ENCODE results near the gene HAPLN1. TPM values are rescaled to one million over a fixed set of nuclear protein-coding genes. Genes with fewer than 3 reads are reported as not detected.

HAPLN1 gene
- total RNA-seq, 1 experiment from 2014 or later, result not detected

GRCh38 chr5:83636156-83636555, 84.5 kb downstream of the HAPLN1 start:
- no peaks in the 10 kb centered on the region for H3K36me3 Mint-ChIP-seq (ENCODE audit: insufficient read depth, unreplicated experiment)
- no peak overlapping the region for H3K27ac Mint-ChIP-seq (ENCODE audit: unreplicated experiment)
- CTCF ChIA-PET, result no interaction called here
- H3K4me3 Mint-ChIP-seq (ENCODE audit: low read depth, unreplicated experiment), result no peak overlapping the region
- intact Hi-C loops (cut with micrococcal nuclease; ENCODE audit: unreplicated experiment), result no loop called here
- H3K4me1 Mint-ChIP-seq (ENCODE audit: low read depth, unreplicated experiment), result peaks cover 16% of the 10 kb centered on the region
- DNase-seq, result no peak
- no TSS peak for BruUV-seq (replicated peaks)
- no peaks in the 10 kb centered on the region for H3K9me3 Mint-ChIP-seq (ENCODE audit: low read depth, unreplicated experiment)
- TF ChIP-seq, protein P1, sequence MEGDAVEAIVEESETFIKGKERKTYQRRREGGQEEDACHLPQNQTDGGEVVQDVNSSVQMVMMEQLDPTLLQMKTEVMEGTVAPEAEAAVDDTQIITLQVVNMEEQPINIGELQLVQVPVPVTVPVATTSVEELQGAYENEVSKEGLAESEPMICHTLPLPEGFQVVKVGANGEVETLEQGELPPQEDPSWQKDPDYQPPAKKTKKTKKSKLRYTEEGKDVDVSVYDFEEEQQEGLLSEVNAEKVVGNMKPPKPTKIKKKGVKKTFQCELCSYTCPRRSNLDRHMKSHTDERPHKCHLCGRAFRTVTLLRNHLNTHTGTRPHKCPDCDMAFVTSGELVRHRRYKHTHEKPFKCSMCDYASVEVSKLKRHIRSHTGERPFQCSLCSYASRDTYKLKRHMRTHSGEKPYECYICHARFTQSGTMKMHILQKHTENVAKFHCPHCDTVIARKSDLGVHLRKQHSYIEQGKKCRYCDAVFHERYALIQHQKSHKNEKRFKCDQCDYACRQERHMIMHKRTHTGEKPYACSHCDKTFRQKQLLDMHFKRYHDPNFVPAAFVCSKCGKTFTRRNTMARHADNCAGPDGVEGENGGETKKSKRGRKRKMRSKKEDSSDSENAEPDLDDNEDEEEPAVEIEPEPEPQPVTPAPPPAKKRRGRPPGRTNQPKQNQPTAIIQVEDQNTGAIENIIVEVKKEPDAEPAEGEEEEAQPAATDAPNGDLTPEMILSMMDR (IDR thresholded peaks at IDR 0.05; ENCODE audit: unreplicated experiment), result no peak
- no peaks in the 10 kb centered on the region for H3K27me3 Mint-ChIP-seq (ENCODE audit: unreplicated experiment)

DNA sequence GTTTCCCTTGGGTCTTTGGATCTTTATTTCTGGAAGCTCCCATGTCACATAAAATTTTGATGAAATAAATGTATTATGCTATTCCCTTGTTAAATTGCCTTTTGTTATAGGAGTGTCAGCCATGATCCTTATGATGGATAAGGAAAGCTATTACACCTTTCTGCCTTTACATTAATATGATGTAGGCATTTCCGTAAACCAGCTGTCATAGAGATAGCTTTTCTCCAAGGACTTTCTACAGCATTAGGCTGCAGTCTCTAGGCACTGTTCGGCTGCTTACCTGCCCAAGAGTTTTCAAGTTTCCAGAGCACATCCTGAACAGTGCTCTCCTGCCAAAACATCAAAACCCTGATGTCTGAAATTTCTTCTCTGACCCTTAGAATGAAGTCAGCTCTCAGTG, 87.4 kb downstream of the HAPLN1 start:
- Mint-ChIP-seq H3K27me3 (ENCODE audit: unreplicated experiment) (no peaks in the 10 kb centered on the region), H3K4me3 (ENCODE audit: low read depth, unreplicated experiment) (no peak overlapping the region), H3K36me3 (ENCODE audit: insufficient read depth, unreplicated experiment) (no peaks in the 10 kb centered on the region), H3K4me1 (ENCODE audit: low read depth, unreplicated experiment) (peaks cover 16% of the 10 kb centered on the region), H3K9me3 (ENCODE audit: low read depth, unreplicated experiment) (no peaks in the 10 kb centered on the region), H3K27ac (ENCODE audit: unreplicated experiment) (peak overlapping the region; percentile 4)
- CTCF ChIA-PET, result interaction anchor here (1.6 kb wide), 1 partner anchor 25 kb away, joined by 6 read pairs; no protein-coding TSS in a partner anchor
- TF ChIP-seq, protein P1 (IDR thresholded peaks at IDR 0.05; ENCODE audit: unreplicated experiment), result no peak
- DNase-seq, result no peak
- no TSS peak for BruUV-seq (replicated peaks)
- intact Hi-C loops (cut with micrococcal nuclease; ENCODE audit: unreplicated experiment), result no loop called here

DNA sequence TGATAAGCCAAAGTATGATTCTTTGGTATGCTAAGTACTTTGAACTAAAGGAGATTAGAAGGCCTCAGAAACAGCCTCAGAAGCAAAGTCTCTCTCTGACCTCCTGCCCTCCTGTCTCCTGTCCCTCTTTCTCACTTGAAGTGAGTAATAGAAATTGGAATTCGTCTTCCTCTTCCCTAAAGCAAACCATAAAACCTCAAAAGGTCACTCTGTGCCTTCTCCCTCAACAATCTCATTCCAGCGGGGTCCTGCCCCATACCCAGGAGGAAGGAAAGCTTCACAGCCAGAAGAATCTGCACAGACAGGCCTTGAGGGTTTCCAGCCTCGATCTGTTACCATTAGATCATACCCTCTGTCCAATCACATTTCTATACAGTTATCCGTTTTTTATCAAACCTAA, 87.8 kb downstream of the HAPLN1 start:
- H3K9me3 Mint-ChIP-seq (ENCODE audit: low read depth, unreplicated experiment), result no peaks in the 10 kb centered on the region

GRCh38 chr5:83628360-83628759, 92.3 kb downstream of the HAPLN1 start:
- H3K4me1 Mint-ChIP-seq (ENCODE audit: low read depth, unreplicated experiment), result peaks cover 12% of the 10 kb centered on the region
- no peak overlapping the region for H3K27ac Mint-ChIP-seq (ENCODE audit: unreplicated experiment)
- H3K9me3 Mint-ChIP-seq (ENCODE audit: low read depth, unreplicated experiment), result no peaks in the 10 kb centered on the region
- H3K36me3 Mint-ChIP-seq (ENCODE audit: insufficient read depth, unreplicated experiment), result no peaks in the 10 kb centered on the region
- no TSS peak for BruUV-seq (replicated peaks)
- intact Hi-C loops (cut with micrococcal nuclease; ENCODE audit: unreplicated experiment), result no loop called here
- TF ChIP-seq, protein P1 (IDR thresholded peaks at IDR 0.05; ENCODE audit: unreplicated experiment), result no peak
- no peak overlapping the region for H3K4me3 Mint-ChIP-seq (ENCODE audit: low read depth, unreplicated experiment)
- CTCF ChIA-PET, result no interaction called here
- H3K27me3 Mint-ChIP-seq (ENCODE audit: unreplicated experiment), result peaks cover 16% of the 10 kb centered on the region
- DNase-seq, result no peak

More for the DNA sequence above, 87.8 kb downstream of the HAPLN1 start:
- peak; percentile 54 for DNase-seq
- BruUV-seq (replicated peaks), result no TSS peak
- peaks cover 16% of the 10 kb centered on the region for H3K4me1 Mint-ChIP-seq (ENCODE audit: low read depth, unreplicated experiment)
- no peaks in the 10 kb centered on the region for H3K27me3 Mint-ChIP-seq (ENCODE audit: unreplicated experiment)
- intact Hi-C loops (cut with micrococcal nuclease; ENCODE audit: unreplicated experiment), result no loop called here
- H3K36me3 Mint-ChIP-seq (ENCODE audit: insufficient read depth, unreplicated experiment), result no peaks in the 10 kb centered on the region
- TF ChIP-seq, protein P1 (IDR thresholded peaks at IDR 0.05; ENCODE audit: unreplicated experiment), result no peak
- CTCF ChIA-PET, result interaction anchor here (1.6 kb wide), 1 partner anchor 25 kb away, joined by 6 read pairs; no protein-coding TSS in a partner anchor
- H3K27ac Mint-ChIP-seq (ENCODE audit: unreplicated experiment), result peak overlapping the region; percentile 4
- H3K4me3 Mint-ChIP-seq (ENCODE audit: low read depth, unreplicated experiment), result no peak overlapping the region

All from Calu3 (cell line).